ENCODE measurements around the gene PLK3.
A peak's percentile ranks its signal among the peaks of the same experiment; 100 is the strongest.
"Not testable (repeated sequence)": the region's sequence is repeated elsewhere in the genome, so short reads cannot be mapped to it uniquely, and the experiment has no call there.

Gene PLK3

GRCh38 chr1:44799770-44800584 is at the start of gene PLK3:
PLK3 (plus strand) TSS chr1:44800377; CDS start chr1:44800464, 87 bp downstream.
- peak within 1 kb of the TSS; percentile 86 for H3K4me3 Mint-ChIP-seq
- CTCF ChIA-PET: interaction anchor here (0.6 to 5.1 kb wide), 12 partner anchors 9 to 214 kb away, joined by 3 to 68 read pairs (median 8); partner anchors contain the start of genes BTBD19, HECTD3, RNU5D-1 and UROD
- H3K36me3 Mint-ChIP-seq: peaks cover 37% of the 10 kb centered on the region
- no peaks in the 10 kb centered on the region for H3K9me3 Mint-ChIP-seq
- H3K27ac Mint-ChIP-seq: peak within 1 kb of the TSS; percentile 99
- peaks cover 48% of the 10 kb centered on the region for H3K4me1 Mint-ChIP-seq
- peak; percentile 99 for DNase-seq
- H3K27me3 Mint-ChIP-seq: no peaks in the 10 kb centered on the region

- CTCF ChIA-PET: no interaction called here
- DNase-seq: no peak
- H3K4me1 Mint-ChIP-seq: peaks cover 9% of the 10 kb centered on the region
- H3K36me3 Mint-ChIP-seq: peaks cover 72% of the 10 kb centered on the region
- no peak overlapping the region for H3K4me3 Mint-ChIP-seq
- no peaks in the 10 kb centered on the region for H3K27me3 Mint-ChIP-seq
- peak overlapping the region; percentile 64 for H3K27ac Mint-ChIP-seq
- H3K9me3 Mint-ChIP-seq: no peaks in the 10 kb centered on the region
Observed at GRCh38 chr1:44757420-44757819, 42.8 kb upstream of the PLK3 start.

GRCh38 chr1:44759077-44759476 is 41.1 kb upstream of the PLK3 start:
- no peak for DNase-seq
- H3K4me3 Mint-ChIP-seq: no peak overlapping the region
- no peaks in the 10 kb centered on the region for H3K9me3 Mint-ChIP-seq
- H3K36me3 Mint-ChIP-seq: peaks cover 71% of the 10 kb centered on the region
- CTCF ChIA-PET: interaction anchor here (0.9 to 1.5 kb wide), 3 partner anchors 11 to 28 kb away, joined by 3 to 4 read pairs (median 4); no protein-coding TSS in a partner anchor
- H3K27ac Mint-ChIP-seq: no peak overlapping the region
- H3K4me1 Mint-ChIP-seq: peaks cover 9% of the 10 kb centered on the region
- H3K27me3 Mint-ChIP-seq: no peaks in the 10 kb centered on the region

GRCh38 chr1:44760876-44761275 is 39.3 kb upstream of the PLK3 start:
- H3K4me1 Mint-ChIP-seq: peaks cover 9% of the 10 kb centered on the region
- no peak for DNase-seq
- H3K9me3 Mint-ChIP-seq: no peaks in the 10 kb centered on the region
- H3K27ac Mint-ChIP-seq: no peak overlapping the region
- CTCF ChIA-PET: no interaction called here
- H3K36me3 Mint-ChIP-seq: peaks cover 60% of the 10 kb centered on the region
- no peak overlapping the region for H3K4me3 Mint-ChIP-seq
- H3K27me3 Mint-ChIP-seq: no peaks in the 10 kb centered on the region

- CTCF ChIA-PET: interaction anchor here (0.8 to 1.4 kb wide), 4 partner anchors 16 to 22 kb away, joined by 3 to 6 read pairs (median 3); partner anchors contain the start of gene BEST4
- not testable (repeated sequence) for H3K27me3 Mint-ChIP-seq, H3K4me1 Mint-ChIP-seq, H3K27ac Mint-ChIP-seq, H3K9me3 Mint-ChIP-seq, H3K4me3 Mint-ChIP-seq, DNase-seq
- H3K36me3 Mint-ChIP-seq: peaks cover 41% of the 10 kb centered on the region
Observed at GRCh38 chr1:44766421-44766820, 33.8 kb upstream of the PLK3 start.

- DNase-seq: peak; percentile 93
- peak within 1 kb of the TSS; percentile 97 for H3K27ac Mint-ChIP-seq
- peak within 1 kb of the TSS; percentile 88 for H3K4me3 Mint-ChIP-seq
- H3K36me3 Mint-ChIP-seq: peaks cover 47% of the 10 kb centered on the region
- no peaks in the 10 kb centered on the region for H3K27me3 Mint-ChIP-seq
- H3K4me1 Mint-ChIP-seq: peaks cover 49% of the 10 kb centered on the region
- no peaks in the 10 kb centered on the region for H3K9me3 Mint-ChIP-seq
- CTCF ChIA-PET: interaction anchor here (0.6 to 2.2 kb wide), 5 partner anchors 9 to 524 kb away, joined by 3 to 13 read pairs (median 3); partner anchors contain the start of gene PLK3
Observed at GRCh38 chr1:44775078-44775929, 24.9 kb upstream of the PLK3 start, which contains the start of gene RPS8. RPS8 (plus strand) TSS chr1:44775540; CDS start chr1:44775597, 57 bp downstream.

GRCh38 chr1:44775930-44776729 is 24.0 kb upstream of the PLK3 start:
- H3K4me1 Mint-ChIP-seq: peaks cover 51% of the 10 kb centered on the region
- peak; percentile 46 for DNase-seq
- H3K36me3 Mint-ChIP-seq: peaks cover 54% of the 10 kb centered on the region
- H3K27me3 Mint-ChIP-seq: no peaks in the 10 kb centered on the region
- peak overlapping the region; percentile 97 for H3K27ac Mint-ChIP-seq
- H3K4me3 Mint-ChIP-seq: peak overlapping the region; percentile 88
- CTCF ChIA-PET: interaction anchor here (0.7 to 2.2 kb wide), 4 partner anchors 8 to 523 kb away, joined by 3 to 13 read pairs (median 4); partner anchors contain the start of gene PLK3
- no peaks in the 10 kb centered on the region for H3K9me3 Mint-ChIP-seq

- CTCF ChIA-PET: interaction anchor here (0.9 kb wide), 1 partner anchor 523 kb away, joined by 3 read pairs; no protein-coding TSS in a partner anchor
- Mint-ChIP-seq H3K9me3 (no peaks in the 10 kb centered on the region), H3K4me1 (peaks cover 54% of the 10 kb centered on the region), H3K27me3 (no peaks in the 10 kb centered on the region), H3K36me3 (peaks cover 60% of the 10 kb centered on the region), H3K4me3 (peak overlapping the region; percentile 88), H3K27ac (peak overlapping the region; percentile 97)
- no peak for DNase-seq
Observed at GRCh38 chr1:44776730-44777068, 23.5 kb upstream of the PLK3 start.

GRCh38 chr1:44777547-44777946 is 22.6 kb upstream of the PLK3 start:
- Mint-ChIP-seq H3K36me3 (peaks cover 64% of the 10 kb centered on the region), H3K27ac (peak overlapping the region; percentile 56), H3K9me3 (no peaks in the 10 kb centered on the region), H3K27me3 (no peaks in the 10 kb centered on the region), H3K4me3 (peak overlapping the region; percentile 88), H3K4me1 (peaks cover 58% of the 10 kb centered on the region)
- CTCF ChIA-PET: interaction anchor here (0.8 to 1.1 kb wide), 2 partner anchors 13 to 48 kb away, joined by 3 read pairs; no protein-coding TSS in a partner anchor
- DNase-seq: no peak

- no peak for DNase-seq
- Mint-ChIP-seq H3K9me3 (no peaks in the 10 kb centered on the region), H3K36me3 (peaks cover 64% of the 10 kb centered on the region), H3K27me3 (no peaks in the 10 kb centered on the region), H3K4me3 (peak overlapping the region; percentile 88), H3K27ac (peak overlapping the region; percentile 77), H3K4me1 (peaks cover 60% of the 10 kb centered on the region)
- CTCF ChIA-PET: interaction anchor here (0.8 to 1.1 kb wide), 2 partner anchors 12 to 49 kb away, joined by 3 read pairs; no protein-coding TSS in a partner anchor
Observed at GRCh38 chr1:44777969-44778635, 22.1 kb upstream of the PLK3 start.

- Mint-ChIP-seq H3K4me3 (peak overlapping the region; percentile 49), H3K27me3 (no peaks in the 10 kb centered on the region), H3K9me3 (no peaks in the 10 kb centered on the region), H3K36me3 (peaks cover 68% of the 10 kb centered on the region), H3K4me1 (peaks cover 65% of the 10 kb centered on the region), H3K27ac (peak overlapping the region; percentile 77)
- no peak for DNase-seq
- CTCF ChIA-PET: no interaction called here
Observed at GRCh38 chr1:44778705-44779576, 21.2 kb upstream of the PLK3 start.

- H3K27me3 Mint-ChIP-seq: no peaks in the 10 kb centered on the region
- CTCF ChIA-PET: interaction anchor here (0.6 to 2.1 kb wide), 3 partner anchors 10 to 231 kb away, joined by 3 to 9 read pairs (median 3); partner anchors contain the start of gene UROD
- no peak overlapping the region for H3K27ac Mint-ChIP-seq
- no peak overlapping the region for H3K4me3 Mint-ChIP-seq
- no peak for DNase-seq
- H3K4me1 Mint-ChIP-seq: peaks cover 71% of the 10 kb centered on the region
- H3K36me3 Mint-ChIP-seq: peaks cover 63% of the 10 kb centered on the region
- no peaks in the 10 kb centered on the region for H3K9me3 Mint-ChIP-seq
Observed at GRCh38 chr1:44780583-44781121, 19.5 kb upstream of the PLK3 start.
